Neural progenitor cell (in vitro differentiated cells): ENCODE measurements around the gene SMOC2. TPM values are rescaled to one million over a fixed set of nuclear protein-coding genes. Genes with fewer than 3 reads are reported as not detected.

ENCODE experiments used
- DNase-seq: peaks from one replicate; pipeline ENCODE4 v3.0.0-alpha.2; 2016; ENCODE audit warnings: low spot score
- H2AFZ ChIP-seq: fragments of 200-600 bp; sonication (generic); replicated peaks from 2 replicates; pipeline ENCODE4 v1.6.1; 2016; ENCODE audit warnings: antibody characterized with exemption
- H3F3A ChIP-seq: fragments of 200-600 bp; sonication (generic); 2 replicates; pipeline ENCODE4 v1.6.1; 2016; ENCODE audit warnings: antibody characterized with exemption, low read depth
- H3K27ac ChIP-seq: fragments of 200-600 bp; sonication (generic); 2 replicates; pipeline ENCODE4 v1.5.1; 2016; ENCODE audit warnings: mild to moderate bottlenecking
- H3K27me3 ChIP-seq: fragments of 200-600 bp; sonication (generic); 2 replicates; pipeline ENCODE4 v1.6.1; 2016; ENCODE audit warnings: mild to moderate bottlenecking, moderate library complexity
- H3K36me3 ChIP-seq: fragments of 200-600 bp; sonication (generic); 2 replicates; pipeline ENCODE4 v1.5.1; 2016
- H3K4me1 ChIP-seq: fragments of 200-600 bp; sonication (generic); 2 replicates; pipeline ENCODE4 v1.6.1; 2016; ENCODE audit warnings: mixed run types
- H3K4me2 ChIP-seq: fragments of 200-600 bp; sonication (generic); 2 replicates; pipeline ENCODE4 v1.6.1; 2016
- H3K4me3 ChIP-seq: fragments of 200-600 bp; sonication (generic); 2 replicates; pipeline ENCODE4 v1.5.1; 2016
- H3K79me2 ChIP-seq: fragments of 200-600 bp; sonication (generic); 2 replicates; pipeline ENCODE4 v1.6.1; 2016; ENCODE audit warnings: low read depth
- H3K9ac ChIP-seq: fragments of 200-600 bp; sonication (generic); 2 replicates; pipeline ENCODE4 v1.6.1; 2016
- H3K9me3 ChIP-seq: fragments of 200-600 bp; sonication (generic); 2 replicates; pipeline ENCODE4 v1.5.1; 2016; ENCODE audit warnings: low read depth
- H4K20me1 ChIP-seq: fragments of 200-600 bp; sonication (generic); 2 replicates; pipeline ENCODE4 v1.6.1; 2016; ENCODE audit warnings: low read depth
- H3K27ac Mint-ChIP-seq: 3 replicates; pipeline ENCODE4 v1.8.0; 2021; ENCODE audit warnings: mixed read lengths
- H3K27me3 Mint-ChIP-seq: 2 replicates; pipeline ENCODE4 v1.8.0; 2022; ENCODE audit warnings: low read depth, mild to moderate bottlenecking, inconsistent platforms, moderate library complexity, mixed read lengths; ENCODE audit not compliant: insufficient read depth
- H3K36me3 Mint-ChIP-seq: 3 replicates; pipeline ENCODE4 v1.8.0; 2021; ENCODE audit warnings: mixed read lengths
- H3K4me1 Mint-ChIP-seq: 3 replicates; pipeline ENCODE4 v1.8.0; 2021; ENCODE audit warnings: mixed read lengths
- H3K4me3 Mint-ChIP-seq: 3 replicates; pipeline ENCODE4 v1.8.0; 2021; ENCODE audit warnings: mild to moderate bottlenecking, moderate library complexity, mixed read lengths
- H3K9me3 Mint-ChIP-seq: 3 replicates; pipeline ENCODE4 v1.8.0; 2020; ENCODE audit warnings: mixed read lengths
- CTCF ChIP-seq: fragments of 200-600 bp; sonication (generic); IDR thresholded peaks from 2 replicates; pipeline ENCODE4 v1.5.1; 2017; ENCODE audit warnings: antibody characterized with exemption, mild to moderate bottlenecking
- EZH2 ChIP-seq: fragments of 200-600 bp; sonication (generic); IDR thresholded peaks from 2 replicates; pipeline ENCODE4 v1.6.1; 2017; ENCODE audit warnings: antibody characterized with exemption, mild to moderate bottlenecking, moderate library complexity
- EZH2phosphoT487 ChIP-seq: fragments of 200-600 bp; sonication (generic); IDR thresholded peaks from 2 replicates; pipeline ENCODE4 v1.6.1; 2017; ENCODE audit warnings: antibody characterized with exemption
- total RNA-seq: library from RNA; depleted of rRNA; stranded (reverse); fragments of >200 nt; gene quantifications from 2 replicates; pipeline ENCODE4 v1.2.3, GENCODE V29; 2015; ENCODE audit warnings: low replicate concordance

SMOC2 gene
- total RNA-seq, 1 donor from 2014 or later = 0.75 TPM

DNA sequence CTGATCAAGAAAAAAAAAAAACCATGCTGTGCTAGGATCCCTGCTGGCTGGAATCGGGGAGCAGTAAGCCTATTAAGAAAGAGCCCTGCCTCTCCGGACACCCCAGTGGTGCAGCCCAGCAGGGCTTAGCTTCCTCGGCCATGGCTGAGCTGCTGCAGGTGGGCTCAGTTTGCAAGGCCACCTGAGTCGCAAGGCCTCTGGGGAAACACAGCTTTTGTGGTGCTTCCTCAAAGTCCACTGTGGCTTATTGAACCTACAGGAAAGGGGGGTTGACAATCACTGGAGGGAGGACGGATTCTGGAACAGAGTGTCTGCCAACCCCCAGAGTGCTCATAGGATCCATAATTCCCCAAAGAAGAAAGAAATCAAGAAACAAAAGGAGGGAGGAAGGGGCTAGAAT lies 240.8 kb downstream of the SMOC2 start:
- Histone ChIP-seq H3K4me3 (no peak overlapping the region), H3K79me2 (no peaks in the 10 kb centered on the region), H3K27me3 (no peaks in the 10 kb centered on the region), H3F3A (peaks cover 16% of the 10 kb centered on the region), H3K9me3 (no peaks in the 10 kb centered on the region), H3K4me1 (peaks cover 41% of the 10 kb centered on the region), H3K9ac (no peak overlapping the region), H4K20me1 (no peaks in the 10 kb centered on the region), H3K27ac (no peak overlapping the region), H2AFZ (no peak overlapping the region), H3K4me2 (no peak overlapping the region), H3K36me3 (no peaks in the 10 kb centered on the region)
- Mint-ChIP-seq H3K36me3 (no peaks in the 10 kb centered on the region), H3K4me1 (peaks cover 29% of the 10 kb centered on the region), H3K4me3 (no peak overlapping the region), H3K27me3 (peaks cover 3% of the 10 kb centered on the region), H3K27ac (no peak overlapping the region), H3K9me3 (no peaks in the 10 kb centered on the region)
- TF ChIP-seq EZH2phosphoT487 = no peak
- TF ChIP-seq CTCF = no peak
- no peak for TF ChIP-seq EZH2
- DNase-seq = no peak

DNA sequence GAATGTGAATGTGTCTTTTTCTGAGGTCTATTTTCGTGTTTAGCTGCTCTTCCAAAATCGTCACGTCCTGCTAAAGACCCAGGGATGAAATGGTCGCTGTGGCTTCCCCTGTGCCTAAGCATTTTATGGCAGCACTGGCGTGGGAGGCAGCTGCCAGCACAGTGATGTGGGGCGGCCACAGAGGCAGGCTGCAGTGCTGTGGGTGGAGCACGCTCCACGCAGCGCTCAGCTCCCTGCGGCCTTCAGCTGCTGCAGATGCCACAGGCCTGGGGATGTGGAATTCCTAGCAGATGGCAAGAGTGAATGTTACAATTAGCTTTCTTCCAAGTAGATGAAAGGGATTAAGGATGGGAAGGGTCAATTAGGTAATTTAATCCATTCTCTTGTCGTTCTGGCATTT lies 242.6 kb downstream of the SMOC2 start:
- Histone ChIP-seq H3F3A (peaks cover 16% of the 10 kb centered on the region), H3K27me3 (no peaks in the 10 kb centered on the region), H3K79me2 (no peaks in the 10 kb centered on the region), H3K36me3 (no peaks in the 10 kb centered on the region), H4K20me1 (no peaks in the 10 kb centered on the region), H2AFZ (no peak overlapping the region), H3K4me1 (peaks cover 52% of the 10 kb centered on the region), H3K4me3 (no peak overlapping the region), H3K27ac (no peak overlapping the region), H3K9ac (no peak overlapping the region), H3K4me2 (peak overlapping the region; percentile 42), H3K9me3 (no peaks in the 10 kb centered on the region)
- TF ChIP-seq EZH2 = no peak
- TF ChIP-seq CTCF = no peak
- DNase-seq = peak; percentile 71
- no peaks in the 10 kb centered on the region for H3K36me3 Mint-ChIP-seq
- H3K9me3 Mint-ChIP-seq = no peaks in the 10 kb centered on the region
- peaks cover 33% of the 10 kb centered on the region for H3K4me1 Mint-ChIP-seq
- H3K27ac Mint-ChIP-seq = no peak overlapping the region
- no peaks in the 10 kb centered on the region for H3K27me3 Mint-ChIP-seq
- H3K4me3 Mint-ChIP-seq = no peak overlapping the region

GRCh38 chr6:168684471-168684870 lies 243.5 kb downstream of the SMOC2 start:
- TF ChIP-seq EZH2phosphoT487 (no peak), EZH2 (no peak), CTCF (no peak)
- H3K4me1 Mint-ChIP-seq = peaks cover 33% of the 10 kb centered on the region
- H3K4me2 ChIP-seq = no peak overlapping the region
- no peak for DNase-seq
- no peaks in the 10 kb centered on the region for H3K36me3 ChIP-seq
- H3K4me3 Mint-ChIP-seq = no peak overlapping the region
- H3K27me3 ChIP-seq = no peaks in the 10 kb centered on the region
- no peaks in the 10 kb centered on the region for H3K9me3 ChIP-seq
- no peak overlapping the region for H3K4me3 ChIP-seq
- H3K4me1 ChIP-seq = peaks cover 52% of the 10 kb centered on the region
- no peak overlapping the region for H3K27ac ChIP-seq
- no peaks in the 10 kb centered on the region for H3K27me3 Mint-ChIP-seq
- H3F3A ChIP-seq = peaks cover 16% of the 10 kb centered on the region
- no peak overlapping the region for H3K9ac ChIP-seq
- H3K36me3 Mint-ChIP-seq = no peaks in the 10 kb centered on the region
- H2AFZ ChIP-seq = no peak overlapping the region
- no peak overlapping the region for H3K27ac Mint-ChIP-seq
- no peaks in the 10 kb centered on the region for H3K79me2 ChIP-seq
- no peaks in the 10 kb centered on the region for H4K20me1 ChIP-seq
- H3K9me3 Mint-ChIP-seq = no peaks in the 10 kb centered on the region
